Activated effector memory CD4-positive, alpha-beta T cell treated with anti-CD3 and anti-CD28 coated beads, Interleukin-2, amount 50 U/mL, for 16 hours (primary cell): ENCODE results near the gene LARP4.
"Not testable (repeated sequence)": the region's sequence is repeated elsewhere in the genome, so short reads cannot be mapped to it uniquely, and the experiment has no call there.

Experiments
- DNase-seq: peaks from one replicate; pipeline ENCODE4 v3.0.0-alpha.2; 2020

Gene LARP4

GRCh38 chr12:50402264-50403000, 1.7 kb downstream of the LARP4 start:
- DNase-seq = no peak

- DNase-seq = no peak
Observed at GRCh38 chr12:50403001-50403440, 2.3 kb downstream of the LARP4 start.

- DNase-seq = no peak
Observed at GRCh38 chr12:50404307-50404706, 3.6 kb downstream of the LARP4 start.

GRCh38 chr12:50411051-50411660, 10.5 kb downstream of the LARP4 start:
- DNase-seq = no peak

GRCh38 chr12:50415899-50416479, 15.3 kb downstream of the LARP4 start:
- no peak for DNase-seq

- DNase-seq = no peak
Observed at GRCh38 chr12:50419112-50419909, 18.6 kb downstream of the LARP4 start.

GRCh38 chr12:50422855-50423254, 22.2 kb downstream of the LARP4 start:
- DNase-seq = not testable (repeated sequence)

GRCh38 chr12:50423342-50423741, 22.7 kb downstream of the LARP4 start:
- not testable (repeated sequence) for DNase-seq

GRCh38 chr12:50425589-50426258, 25.0 kb downstream of the LARP4 start:
- no peak for DNase-seq

- DNase-seq = not testable (repeated sequence)
Observed at GRCh38 chr12:50431656-50432055, 31.0 kb downstream of the LARP4 start.

GRCh38 chr12:50440288-50440687, 39.6 kb downstream of the LARP4 start:
- no peak for DNase-seq

GRCh38 chr12:50441763-50442162, 41.1 kb downstream of the LARP4 start:
- DNase-seq = no peak

GRCh38 chr12:50442178-50442908, 41.7 kb downstream of the LARP4 start:
- DNase-seq = no peak

GRCh38 chr12:50449671-50450070, 49.0 kb downstream of the LARP4 start:
- not testable (repeated sequence) for DNase-seq

- no peak for DNase-seq
Observed at GRCh38 chr12:50452795-50453194, 52.1 kb downstream of the LARP4 start.

GRCh38 chr12:50453872-50454271, 53.2 kb downstream of the LARP4 start:
- DNase-seq = no peak

- no peak for DNase-seq
Observed at GRCh38 chr12:50458606-50459005, 57.9 kb downstream of the LARP4 start.

- DNase-seq = no peak
Observed at GRCh38 chr12:50467439-50467838, 66.8 kb downstream of the LARP4 start.

GRCh38 chr12:50477241-50477832, 76.7 kb downstream of the LARP4 start:
- DNase-seq = no peak

- no peak for DNase-seq
Observed at GRCh38 chr12:50482571-50482970, 81.9 kb downstream of the LARP4 start.

GRCh38 chr12:50483488-50483887, 82.8 kb downstream of the LARP4 start:
- no peak for DNase-seq

- no peak for DNase-seq
Observed at GRCh38 chr12:50488801-50489200, 88.1 kb downstream of the LARP4 start.
